ENCODE measurements around the gene DCLK1. TPM values are rescaled to one million over a fixed set of nuclear protein-coding genes. Genes with fewer than 3 reads are reported as not detected.

The DCLK1 gene
- total and polyA plus RNA-seq, 10 of the 15 experiments (the other 5 are each of a cell fraction or from before 2014, with no cell fraction given): not detected

- Histone ChIP-seq H2AFZ (ENCODE audit: control insufficient read depth, low read depth, low read length) (no peak overlapping the region), H3K4me3 (no peak overlapping the region), H3K9ac (ENCODE audit: control insufficient read depth, insufficient read depth, low read length) (no peak overlapping the region), H3K4me2 (ENCODE audit: control insufficient read depth, insufficient read depth) (no peak overlapping the region), H3K36me3 (ENCODE audit: control insufficient read depth in 2 of 2, insufficient read depth in 2 of 2, low read length in 1 of 2) (no peaks in the 10 kb centered on the region), H3K9me3 (replicated peaks; ENCODE audit: control insufficient read depth, insufficient read depth, low read length) (no peaks in the 10 kb centered on the region), H3K27ac (ENCODE audit: control insufficient read depth, insufficient read depth) (no peak overlapping the region), H3K79me2 (ENCODE audit: control insufficient read depth, insufficient read depth, low read length) (no peaks in the 10 kb centered on the region), H4K20me1 (ENCODE audit: control insufficient read depth, insufficient read depth) (no peaks in the 10 kb centered on the region), H3K4me1 (ENCODE audit: control insufficient read depth, insufficient read depth, low read length) (no peaks in the 10 kb centered on the region), H3K27me3 (replicated peaks in 1 of 2; ENCODE audit: control insufficient read depth in 2 of 2, insufficient read depth in 2 of 2, low read length in 1 of 2) (no peaks in the 10 kb centered on the region)
- intact Hi-C loops (cut with micrococcal nuclease; ENCODE audit: unreplicated experiment) (no loop called here), in situ Hi-C loops (cut with MboI) (no loop called here)
- SMC1A ChIA-PET (ENCODE audit: uncharacterized antibody, unreplicated experiment): no interaction called here
- no peak for DNase-seq (ENCODE audit: low read depth, low spot score)
- POLR2A ChIA-PET: no interaction called here
- RAD21 ChIA-PET (ENCODE audit: unreplicated experiment): no interaction called here
- no TSS peak for BruUV-seq (replicated peaks)
- TF ChIP-seq E2F4 (IDR thresholded peaks at IDR 0.05; ENCODE audit: low read depth, low read length): no peak
- no peak for TF ChIP-seq MEF2B (IDR thresholded peaks at IDR 0.05; ENCODE audit: partially characterized antibody, poor library complexity, severe bottlenecking)
- TF ChIP-seq SMAD5 (IDR thresholded peaks at IDR 0.05; ENCODE audit: low read depth): no peak
- TF ChIP-seq RAD51 (IDR thresholded peaks at IDR 0.05): no peak
- TF ChIP-seq ZBTB4 (CRISPR knock-in tag; IDR thresholded peaks at IDR 0.05): no peak
- no peak for TF ChIP-seq TBL1XR1 (IDR thresholded peaks at IDR 0.05; ENCODE audit: low read depth, low read length)
- TF ChIP-seq TCF12 (IDR thresholded peaks at IDR 0.05; ENCODE audit: low read depth, low read length): no peak
- no peak for ATAC-seq
- WGBS (ENCODE audit: insufficient coverage, insufficient replicate concordance, low lambda C conversion rate, missing lambda C conversion rate): 33% methylated on average over 3 of the region's 3 CpGs
- FAIRE-seq: no peak
- CTCF ChIA-PET: no interaction called here
Measured at GRCh38 chr13:36067746-36068381, 63.3 kb downstream of the DCLK1 start.
